ENCODE measurements around the gene LHPP.

Gene LHPP

GRCh38 chr10:124515244-124515970 lies 53.8 kb downstream of the LHPP start:
- FAIRE-seq = no peak
- TF ChIP-seq CTCF (IDR thresholded peaks at IDR 0.05; ENCODE audit: insufficient read depth, missing control alignments) = no peak
- no peak for DNase-seq (ENCODE audit: insufficient read length, low spot score)

- no peak for TF ChIP-seq CTCF (IDR thresholded peaks at IDR 0.05; ENCODE audit: insufficient read depth, missing control alignments)
- FAIRE-seq = no peak
These were observed 54.6 kb downstream of the LHPP start for GRCh38 chr10:124516181-124516580.

GRCh38 chr10:124516746-124517397 lies 55.2 kb downstream of the LHPP start:
- FAIRE-seq (no peak), DNase-seq (ENCODE audit: insufficient read length, low spot score) (no peak)
- no peak for TF ChIP-seq CTCF (IDR thresholded peaks at IDR 0.05; ENCODE audit: insufficient read depth, missing control alignments)

More at GRCh38 chr10:124516181-124516580, 54.6 kb downstream of the LHPP start:
- DNase-seq (ENCODE audit: insufficient read length, low spot score) = no peak

GRCh38 chr10:124517461-124517860 lies 55.8 kb downstream of the LHPP start:
- no peak for FAIRE-seq

GRCh38 chr10:124517931-124518330 lies 56.3 kb downstream of the LHPP start:
- no peak for TF ChIP-seq CTCF (IDR thresholded peaks at IDR 0.05; ENCODE audit: insufficient read depth, missing control alignments)
- DNase-seq (ENCODE audit: insufficient read length, low spot score) (no peak), FAIRE-seq (no peak)

More at GRCh38 chr10:124517461-124517860, 55.8 kb downstream of the LHPP start:
- DNase-seq (ENCODE audit: insufficient read length, low spot score) = no peak
- no peak for TF ChIP-seq CTCF (IDR thresholded peaks at IDR 0.05; ENCODE audit: insufficient read depth, missing control alignments)

- DNase-seq (ENCODE audit: insufficient read length, low spot score) = no peak
- no peak for FAIRE-seq
- TF ChIP-seq CTCF (IDR thresholded peaks at IDR 0.05; ENCODE audit: insufficient read depth, missing control alignments) = no peak
These were observed 56.7 kb downstream of the LHPP start for GRCh38 chr10:124518366-124518765.

All from D721Med (cell line).